PC-3 (cell line): ENCODE results near the gene JCHAIN. TPM values are rescaled to one million over a fixed set of nuclear protein-coding genes. Genes with fewer than 3 reads are reported as not detected.

Experiments used
- ATAC-seq: fragments of 200-7000 bp; cut with Tn5 transposase; 2 replicates; pipeline ENCODE4 v1.9.1; 2020; ENCODE audit warnings: mild to moderate bottlenecking, moderate library complexity
- Bru-seq: library from RNA; stranded (reverse); fragments of 400-500 nt; gene quantifications from one replicate; lab custom pipeline; 2021; lab: Mats Ljungman, UMichigan
- BruChase-seq, 2 experiments: library from RNA; stranded (reverse); fragments of 400-500 nt; gene quantifications; one replicate each; lab custom pipeline; 2021; lab: Mats Ljungman, UMichigan
- BruUV-seq: library from RNA; stranded (reverse); fragments of 400-500 nt; replicated peaks from 2 replicates; lab custom pipeline; 2021; lab: Mats Ljungman, UMichigan
- CTCF ChIA-PET: fragments of 300-600 bp; sonication (Branson Sonifier 250); formaldehyde crosslinking; loops from one replicate; lab custom pipeline; 2022; ENCODE audit warnings: antibody characterized with exemption; lab: Charles Lee
- POLR2A ChIA-PET: fragments of 300-600 bp; sonication (Branson Sonifier 250); formaldehyde crosslinking; loops from one replicate; lab custom pipeline; 2022; ENCODE audit warnings: antibody characterized with exemption; ENCODE audit not compliant: unreplicated experiment; lab: Charles Lee
- DNase-seq: peaks from one replicate; pipeline ENCODE4 v3.0.0-alpha.2; 2015
- H2AFZ ChIP-seq: fragments of 300-600 bp; sonication (generic); 2 replicates; pipeline ENCODE4 v1.6.0; 2016; ENCODE audit warnings: antibody characterized with exemption, low read length
- H3F3A ChIP-seq: fragments of 300-600 bp; sonication (generic); one replicate; pipeline ENCODE4 v1.6.0; 2017; ENCODE audit warnings: antibody characterized with exemption, low read length, control low read depth, mild to moderate bottlenecking; ENCODE audit not compliant: unreplicated experiment
- H3K27ac ChIP-seq: fragments of 300-600 bp; sonication (generic); 2 replicates; pipeline ENCODE4 v1.5.1; 2016; ENCODE audit warnings: mild to moderate bottlenecking, low read length
- H3K27me3 ChIP-seq: fragments of 300-600 bp; sonication (generic); 2 replicates; pipeline ENCODE4 v1.6.1; 2016; ENCODE audit warnings: low read length, mixed read lengths
- H3K36me3 ChIP-seq: fragments of 300-600 bp; sonication (generic); 2 replicates; pipeline ENCODE4 v1.6.1; 2016; ENCODE audit warnings: low read depth, mixed run types, low read length, mixed read lengths
- H3K4me1 ChIP-seq: fragments of 300-600 bp; sonication (generic); 2 replicates; pipeline ENCODE4 v1.5.1; 2016; ENCODE audit warnings: low read length; ENCODE audit not compliant: insufficient read depth
- H3K4me2 ChIP-seq: fragments of 300-600 bp; sonication (generic); 2 replicates; pipeline ENCODE4 v1.6.0; 2016; ENCODE audit warnings: low read length
- H3K4me3 ChIP-seq: fragments of 300-600 bp; sonication (generic); 2 replicates; pipeline ENCODE4 v1.5.1; 2016; ENCODE audit warnings: mild to moderate bottlenecking, low read length, mixed read lengths
- H3K79me2 ChIP-seq: fragments of 300-600 bp; sonication (generic); 2 replicates; pipeline ENCODE4 v1.6.1; 2017; ENCODE audit warnings: low read length, mixed read lengths
- H3K9ac ChIP-seq: fragments of 300-600 bp; sonication (generic); 2 replicates; pipeline ENCODE4 v1.6.0; 2016; ENCODE audit warnings: mild to moderate bottlenecking, low read length
- H3K9me2 ChIP-seq: fragments of 300-600 bp; sonication (generic); replicated peaks from 2 replicates; pipeline ENCODE4 v1.6.1; 2016; ENCODE audit warnings: mixed run types, low read length, mixed read lengths
- H3K9me3 ChIP-seq: fragments of 300-600 bp; sonication (generic); 2 replicates; pipeline ENCODE4 v1.6.1; 2016; ENCODE audit warnings: low read length, mixed read lengths
- H4K20me1 ChIP-seq: fragments of 300-600 bp; sonication (generic); 2 replicates; pipeline ENCODE4 v1.6.1; 2016; ENCODE audit warnings: low read length, mixed read lengths
- EZH2 ChIP-seq: fragments of 300-600 bp; sonication (generic); IDR thresholded peaks from one replicate; pipeline ENCODE4 v1.6.1; 2017; ENCODE audit warnings: antibody characterized with exemption, mild to moderate bottlenecking, low read length; ENCODE audit not compliant: unreplicated experiment
- EZH2phosphoT487 ChIP-seq: fragments of 300-600 bp; sonication (generic); IDR thresholded peaks from 2 replicates; pipeline ENCODE4 v1.6.1; 2018; ENCODE audit warnings: mild to moderate bottlenecking, antibody characterized with exemption, low read length, borderline replicate concordance
- intact Hi-C: fragments of 100-400 bp; cut with micrococcal nuclease; formaldehyde crosslinking; loops from 2 replicates; pipeline ENCODE4 v1.9.0; 2023
- long read RNA-seq: library from polyadenylated mRNA; unstranded; transcript quantifications from one replicate; pipeline ENCODE4 v2.0.0, GENCODE V29; 2021; ENCODE audit not compliant: unreplicated experiment
- total RNA-seq: library from RNA; depleted of rRNA; stranded (reverse); fragments of >200 nt; gene quantifications from 2 replicates; pipeline ENCODE4 v1.2.3, GENCODE V29; 2014; rRNA removed
- TF ChIP-seq, protein P1 (sequence below): fragments of 300-600 bp; sonication (generic); conservative IDR thresholded peaks from 2 replicates; pipeline ENCODE4 v1.5.1; 2017; ENCODE audit warnings: antibody characterized with exemption, low read depth, mild to moderate bottlenecking, low read length

JCHAIN gene
- total RNA-seq = not detected in 2 replicates
- percentile 7 among the genes with signal in this experiment for Bru-seq, nascent RNA
- percentile 22 among the genes with signal in this experiment for BruChase-seq, experiment 1, labeled RNA remaining after a 6-hour chase
- BruChase-seq, experiment 2, labeled RNA remaining after a 2-hour chase = percentile 21 among the genes with signal in this experiment
- long read RNA-seq = 0 reads

DNA sequence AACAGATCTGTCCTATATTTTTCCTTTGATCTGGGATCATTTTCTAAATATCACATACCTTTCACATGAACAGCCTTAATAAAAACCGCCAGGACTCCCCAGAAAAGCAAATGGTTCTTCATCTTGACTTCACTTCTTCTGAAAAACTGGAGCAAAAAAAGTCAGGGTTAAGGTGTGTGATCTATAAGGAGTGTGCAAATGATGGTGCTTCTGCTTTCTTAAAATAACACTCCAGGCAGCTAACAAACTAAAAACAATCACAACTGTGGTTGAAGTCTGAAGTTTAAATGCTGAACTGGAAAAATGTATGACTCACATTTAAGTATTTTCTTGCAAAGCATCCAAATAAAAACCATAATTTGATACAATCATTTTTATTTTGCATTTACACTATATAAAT lies at the start of gene JCHAIN:
TSS of gene JCHAIN (minus strand) at position 140 of the 400 bp plus-strand sequence. CDS start at position 122, 18 bp downstream.
- no peak within 1 kb of the TSS for H3K9ac ChIP-seq
- H3K36me3 ChIP-seq = no peaks in the 10 kb centered on the region
- ATAC-seq (peak; percentile 25; the same call in 1 of the 2 replicates), DNase-seq (peak; percentile 23)
- no peak for TF ChIP-seq EZH2phosphoT487
- TF ChIP-seq, protein P1, sequence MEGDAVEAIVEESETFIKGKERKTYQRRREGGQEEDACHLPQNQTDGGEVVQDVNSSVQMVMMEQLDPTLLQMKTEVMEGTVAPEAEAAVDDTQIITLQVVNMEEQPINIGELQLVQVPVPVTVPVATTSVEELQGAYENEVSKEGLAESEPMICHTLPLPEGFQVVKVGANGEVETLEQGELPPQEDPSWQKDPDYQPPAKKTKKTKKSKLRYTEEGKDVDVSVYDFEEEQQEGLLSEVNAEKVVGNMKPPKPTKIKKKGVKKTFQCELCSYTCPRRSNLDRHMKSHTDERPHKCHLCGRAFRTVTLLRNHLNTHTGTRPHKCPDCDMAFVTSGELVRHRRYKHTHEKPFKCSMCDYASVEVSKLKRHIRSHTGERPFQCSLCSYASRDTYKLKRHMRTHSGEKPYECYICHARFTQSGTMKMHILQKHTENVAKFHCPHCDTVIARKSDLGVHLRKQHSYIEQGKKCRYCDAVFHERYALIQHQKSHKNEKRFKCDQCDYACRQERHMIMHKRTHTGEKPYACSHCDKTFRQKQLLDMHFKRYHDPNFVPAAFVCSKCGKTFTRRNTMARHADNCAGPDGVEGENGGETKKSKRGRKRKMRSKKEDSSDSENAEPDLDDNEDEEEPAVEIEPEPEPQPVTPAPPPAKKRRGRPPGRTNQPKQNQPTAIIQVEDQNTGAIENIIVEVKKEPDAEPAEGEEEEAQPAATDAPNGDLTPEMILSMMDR = no peak
- no peak for TF ChIP-seq EZH2
- H3K9me3 ChIP-seq = no peaks in the 10 kb centered on the region
- 0 out of 2 replicates have a peak within 1 kb of the TSS, but pooled peaks have one; percentile 1 for H3K4me2 ChIP-seq
- H3F3A ChIP-seq = no peaks in the 10 kb centered on the region
- intact Hi-C loops = no loop called here
- H3K27ac ChIP-seq = no peak within 1 kb of the TSS
- CTCF ChIA-PET = interaction anchor here (0.7 kb wide), 1 partner anchor 69 kb away, joined by 3 read pairs; no protein-coding TSS in a partner anchor
- H2AFZ ChIP-seq = no peak within 1 kb of the TSS; the same call in 1 of the 2 replicates
- no TSS peak for BruUV-seq
- peaks cover 19% of the 10 kb centered on the region for H3K4me1 ChIP-seq
- POLR2A ChIA-PET = no interaction called here
- no peaks in the 10 kb centered on the region for H4K20me1 ChIP-seq
- no peak within 1 kb of the TSS for H3K4me3 ChIP-seq
- H3K27me3 ChIP-seq = no peaks in the 10 kb centered on the region
- H3K9me2 ChIP-seq = no peaks in the 10 kb centered on the region
- H3K79me2 ChIP-seq = no peaks in the 10 kb centered on the region

DNA sequence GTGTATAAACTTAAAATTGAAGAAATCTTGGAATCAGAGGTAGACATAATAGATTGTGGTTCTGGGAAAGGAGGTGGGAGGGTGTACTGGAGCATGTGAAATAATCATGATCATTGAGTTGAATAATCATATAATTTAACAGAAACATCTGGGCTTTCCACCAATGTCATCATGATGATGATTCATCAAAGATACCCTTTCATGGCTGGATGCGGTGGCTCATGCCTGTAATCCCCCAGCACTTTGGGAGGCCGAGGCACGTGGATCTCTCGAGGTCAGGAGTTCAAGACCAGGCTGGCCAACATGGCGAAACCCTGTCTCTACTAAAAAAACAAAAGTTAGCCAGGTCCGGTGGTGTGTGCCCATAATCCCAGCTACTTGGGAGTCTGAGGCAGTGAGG lies 48.8 kb upstream of the JCHAIN start:
- no TSS peak for BruUV-seq
- DNase-seq (no peak), ATAC-seq (no peak)
- Histone ChIP-seq H3K27me3 (no peaks in the 10 kb centered on the region), H4K20me1 (no peaks in the 10 kb centered on the region), H3K79me2 (peaks cover 82% of the 10 kb centered on the region), H3K4me1 (no peaks in the 10 kb centered on the region), H3K27ac (no peak overlapping the region), H3K4me3 (no peak overlapping the region), H3F3A (no peaks in the 10 kb centered on the region), H3K36me3 (no peaks in the 10 kb centered on the region), H3K9me3 (no peaks in the 10 kb centered on the region), H2AFZ (no peak overlapping the region), H3K9ac (no peak overlapping the region), H3K9me2 (no peaks in the 10 kb centered on the region), H3K4me2 (no peak overlapping the region)
- TF ChIP-seq, protein P1 = no peak
- TF ChIP-seq EZH2phosphoT487 (no peak), EZH2 (no peak)
- ChIA-PET CTCF (no interaction called here), POLR2A (no interaction called here)
- intact Hi-C loops = no loop called here

DNA sequence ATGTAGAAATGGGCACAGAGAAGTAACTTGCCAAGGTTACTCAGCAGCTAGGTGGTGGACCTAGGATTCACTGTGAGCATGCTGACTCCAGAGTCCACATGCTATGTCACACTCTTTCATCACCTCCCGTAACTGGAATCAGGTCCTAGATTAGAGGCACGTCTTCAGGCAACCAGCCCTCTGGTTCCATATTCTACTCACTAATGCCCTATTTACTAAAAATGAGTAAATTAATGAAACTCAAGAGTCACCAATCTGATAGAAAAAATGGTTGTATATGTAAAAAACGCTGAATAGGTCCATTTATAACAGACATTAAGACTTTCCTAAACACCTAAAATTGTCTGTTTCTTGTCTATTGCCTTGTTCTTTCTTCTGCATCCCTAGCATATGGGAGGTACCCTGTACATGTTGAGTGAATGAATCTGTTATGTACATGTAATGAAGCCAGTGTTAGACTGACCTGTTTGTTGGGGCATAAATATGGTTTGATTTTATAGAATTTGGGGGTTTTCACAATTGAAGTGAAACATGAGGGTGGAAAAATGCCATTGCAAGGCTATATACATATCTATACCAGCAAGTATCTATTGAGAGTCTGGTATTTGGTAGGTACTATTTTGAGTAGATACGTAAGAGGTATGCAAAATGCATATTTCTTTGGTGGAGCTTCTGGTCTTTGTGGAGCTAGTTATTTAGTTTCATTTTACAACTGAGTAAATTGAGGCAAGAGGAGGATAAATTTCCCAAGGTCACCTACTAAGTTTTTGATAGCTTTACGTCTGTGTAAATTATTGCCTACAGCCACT lies 48.0 kb upstream of the JCHAIN start:
- ATAC-seq = no peak
- Histone ChIP-seq H3K4me2 (no peak overlapping the region), H3K27ac (no peak overlapping the region), H3K79me2 (peaks cover 81% of the 10 kb centered on the region), H3K9ac (no peak overlapping the region), H3K36me3 (no peaks in the 10 kb centered on the region), H2AFZ (no peak overlapping the region), H3K4me3 (no peak overlapping the region), H3K27me3 (no peaks in the 10 kb centered on the region), H3K9me3 (no peaks in the 10 kb centered on the region), H3K9me2 (no peaks in the 10 kb centered on the region), H4K20me1 (no peaks in the 10 kb centered on the region), H3K4me1 (peaks cover 8% of the 10 kb centered on the region), H3F3A (no peaks in the 10 kb centered on the region)
- DNase-seq = no peak
- intact Hi-C loops = no loop called here
- ChIA-PET CTCF (no interaction called here), POLR2A (no interaction called here)
- no TSS peak for BruUV-seq
- TF ChIP-seq, protein P1 = no peak
- TF ChIP-seq EZH2 = no peak
- no peak for TF ChIP-seq EZH2phosphoT487
